Endothelial cell of umbilical vein (primary cell): ENCODE data around the gene TMEM203.

Experiments
- CTCF ChIP-seq, 2 donors: IDR thresholded peaks; 1 replicate in 1 of 2; 2 replicates in 1 of 2; pipeline ENCODE4 v1.5.1; 2011; ENCODE audit warnings: low read length in 2 of 2, mild to moderate bottlenecking in 2 of 2, moderate library complexity in 2 of 2, control low read depth in 1 of 2, inconsistent platforms in 1 of 2, low read depth in 1 of 2; ENCODE audit not compliant: insufficient read depth in 1 of 2; ENCODE audit errors: extremely low read depth in 1 of 2
- EZH2 ChIP-seq: IDR thresholded peaks from 2 replicates; pipeline ENCODE4 v1.6.1; 2012; ENCODE audit warnings: borderline replicate concordance, low read depth, mild to moderate bottlenecking, moderate library complexity, low read length, inconsistent platforms; ENCODE audit not compliant: severe bottlenecking
- FOS ChIP-seq: IDR thresholded peaks from 2 replicates; pipeline ENCODE4 v1.6.1; 2011; ENCODE audit warnings: mild to moderate bottlenecking, low read length, moderate library complexity, borderline replicate concordance; ENCODE audit not compliant: insufficient read depth
- MAX ChIP-seq: IDR thresholded peaks from 2 replicates; pipeline ENCODE4 v1.6.1; 2011; ENCODE audit not compliant: insufficient read depth, insufficient read length
- POLR2A ChIP-seq: IDR thresholded peaks from 2 replicates; pipeline ENCODE4 v1.6.1; 2012; ENCODE audit warnings: low read depth, mild to moderate bottlenecking, control low read depth, low read length

GRCh38 chr9:137219757-137220316 is 14.4 kb upstream of the TMEM203 start:
- TF ChIP-seq EZH2 = no peak
- TF ChIP-seq CTCF (IDR thresholded peaks at IDR 0.05; ENCODE audit: extremely low read depth in 1 of 2, insufficient read depth in 1 of 2, low read depth in 1 of 2, low read length in 2 of 2) = no peak
- TF ChIP-seq FOS = no peak
- TF ChIP-seq POLR2A = no peak
- no peak for TF ChIP-seq MAX
